ENCODE data around the gene ZNF354C. TPM values are rescaled to one million over a fixed set of nuclear protein-coding genes. Genes with fewer than 3 reads are reported as not detected.

The ZNF354C gene
- total RNA-seq, 3 donors from 2014 or later: 3.4 to 4.2 (median 3.9) TPM

GRCh38 chr5:179128976-179129375 lies 68.8 kb downstream of the ZNF354C start:
- H3K36me3 Mint-ChIP-seq (ENCODE audit: insufficient read depth): no peaks in the 10 kb centered on the region
- no peaks in the 10 kb centered on the region for H3K4me1 Mint-ChIP-seq (ENCODE audit: low read depth)
- ATAC-seq (no peak), DNase-seq (no peak)
- H3K4me3 Mint-ChIP-seq: no peak overlapping the region
- H3K9me3 Mint-ChIP-seq: no peaks in the 10 kb centered on the region
- no peaks in the 10 kb centered on the region for H3K27me3 Mint-ChIP-seq (ENCODE audit: low read depth)

- ATAC-seq (no peak), DNase-seq (no peak)
- Mint-ChIP-seq H3K4me3 (no peak overlapping the region), H3K9me3 (no peaks in the 10 kb centered on the region), H3K4me1 (ENCODE audit: low read depth) (no peaks in the 10 kb centered on the region), H3K27me3 (ENCODE audit: low read depth) (no peaks in the 10 kb centered on the region), H3K36me3 (ENCODE audit: insufficient read depth) (no peaks in the 10 kb centered on the region)
Observed at GRCh38 chr5:179129607-179130071, 69.5 kb downstream of the ZNF354C start.

GRCh38 chr5:179130101-179130681 lies 70.0 kb downstream of the ZNF354C start:
- DNase-seq (no peak), ATAC-seq (no peak)
- no peaks in the 10 kb centered on the region for H3K27me3 Mint-ChIP-seq (ENCODE audit: low read depth)
- no peak overlapping the region for H3K4me3 Mint-ChIP-seq
- no peaks in the 10 kb centered on the region for H3K36me3 Mint-ChIP-seq (ENCODE audit: insufficient read depth)
- H3K4me1 Mint-ChIP-seq (ENCODE audit: low read depth): no peaks in the 10 kb centered on the region
- H3K9me3 Mint-ChIP-seq: no peaks in the 10 kb centered on the region

- ATAC-seq: no peak
- H3K27me3 Mint-ChIP-seq (ENCODE audit: low read depth): no peaks in the 10 kb centered on the region
Observed at GRCh38 chr5:179131321-179131835, 71.2 kb downstream of the ZNF354C start.

GRCh38 chr5:179131886-179132585 lies 71.9 kb downstream of the ZNF354C start:
- no peak overlapping the region for H3K4me3 Mint-ChIP-seq
- no peaks in the 10 kb centered on the region for H3K36me3 Mint-ChIP-seq (ENCODE audit: insufficient read depth)
- no peaks in the 10 kb centered on the region for H3K27me3 Mint-ChIP-seq (ENCODE audit: low read depth)
- H3K4me1 Mint-ChIP-seq (ENCODE audit: low read depth): no peaks in the 10 kb centered on the region
- ATAC-seq: no peak
- DNase-seq: no peak
- no peaks in the 10 kb centered on the region for H3K9me3 Mint-ChIP-seq

More at GRCh38 chr5:179131321-179131835, 71.2 kb downstream of the ZNF354C start:
- no peak overlapping the region for H3K4me3 Mint-ChIP-seq
- H3K9me3 Mint-ChIP-seq: no peaks in the 10 kb centered on the region
- H3K36me3 Mint-ChIP-seq (ENCODE audit: insufficient read depth): no peaks in the 10 kb centered on the region
- no peak for DNase-seq
- no peaks in the 10 kb centered on the region for H3K4me1 Mint-ChIP-seq (ENCODE audit: low read depth)

- DNase-seq (no peak), ATAC-seq (no peak)
- Mint-ChIP-seq H3K9me3 (no peaks in the 10 kb centered on the region), H3K4me3 (no peak overlapping the region), H3K36me3 (ENCODE audit: insufficient read depth) (no peaks in the 10 kb centered on the region), H3K27me3 (ENCODE audit: low read depth) (no peaks in the 10 kb centered on the region), H3K4me1 (ENCODE audit: low read depth) (no peaks in the 10 kb centered on the region)
Observed at GRCh38 chr5:179132586-179133355, 72.6 kb downstream of the ZNF354C start.

Other genes with a start within 250 kb of the ZNF354C start
- gene ZNF354B, start 200.4 kb upstream of the ZNF354C start, total RNA-seq: 10 to 100 TPM; 11.1 to 12.4 (median 11.9) TPM
- under 1 TPM; 0.14 to 0.21 (median 0.15) TPM for gene ZFP2, start 164.5 kb upstream of the ZNF354C start, total RNA-seq
- gene ZNF454, start 119.2 kb upstream of the ZNF354C start, total RNA-seq: not detected
- not detected for gene GRM6, start 65.1 kb upstream of the ZNF354C start, total RNA-seq
- 1 to 10 TPM; 2.0 to 2.8 (median 2.3) TPM for gene ZNF879, start 36.6 kb upstream of the ZNF354C start, total RNA-seq

Data from activated T-cell treated with anti-CD3 and anti-CD28 coated beads, Interleukin-2, amount 50 U/mL, for 4 hours (primary cell).